Measurements from ENCODE around the gene ARMC10. TPM values are rescaled to one million over a fixed set of nuclear protein-coding genes. Genes with fewer than 3 reads are reported as not detected.

The ARMC10 gene
- total RNA-seq, 1 experiment from 2014 or later: 23.3 TPM

DNA sequence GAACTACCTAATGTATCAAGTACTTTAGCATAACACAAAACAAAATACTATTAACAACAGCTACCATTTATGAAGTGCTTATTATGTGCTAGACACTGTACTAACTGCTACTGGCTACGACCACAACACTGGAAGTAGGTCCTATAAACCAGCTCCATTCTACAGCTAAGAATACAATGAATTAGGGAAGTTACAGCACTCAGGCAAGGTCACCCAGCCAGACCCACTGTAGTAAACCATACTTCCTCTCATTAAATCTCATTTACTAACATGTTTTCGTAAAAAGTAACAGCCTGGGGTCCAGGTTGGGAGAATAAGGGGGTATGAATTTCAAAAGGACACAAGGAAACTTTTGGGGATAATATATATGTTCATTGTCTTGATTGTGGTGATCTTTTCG is 48.6 kb downstream of the ARMC10 start:
- BruUV-seq (replicated peaks): no TSS peak
- intact Hi-C loops (cut with micrococcal nuclease): no loop called here
- CTCF ChIA-PET: no interaction called here

DNA sequence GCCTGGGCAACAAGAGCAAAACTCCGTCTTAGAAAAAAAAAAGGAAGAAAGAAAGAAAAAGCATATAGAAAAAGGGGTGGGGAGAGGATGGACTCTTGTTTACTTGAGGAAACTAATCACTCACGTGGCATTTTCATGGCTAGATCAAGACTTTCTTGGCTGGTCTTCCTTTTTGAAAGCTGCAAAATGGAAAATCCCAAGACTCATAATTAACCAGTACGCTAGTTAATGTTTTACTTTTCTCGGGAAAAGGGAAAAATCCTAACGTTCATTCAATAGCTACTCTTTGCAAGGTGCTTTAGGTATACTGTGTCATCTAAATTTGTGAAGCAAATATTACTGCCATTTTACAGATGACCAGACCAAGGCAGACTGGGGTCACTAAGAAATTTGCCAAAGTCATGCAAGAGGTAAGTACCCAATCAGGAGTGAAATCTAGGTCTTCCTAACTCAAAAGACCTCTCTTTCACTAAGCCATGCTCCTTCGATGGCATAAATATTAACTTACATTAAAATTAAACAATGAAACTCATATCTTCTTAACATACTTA is 49.6 kb downstream of the ARMC10 start:
- no peak overlapping the region for H3K4me3 ChIP-seq (ENCODE audit: low read length)
- intact Hi-C loops (cut with micrococcal nuclease): no loop called here
- ChIA-PET POLR2A (ENCODE audit: unreplicated experiment) (no interaction called here), CTCF (no interaction called here)
- H3K9me2 ChIP-seq (replicated peaks; ENCODE audit: low read length): no peaks in the 10 kb centered on the region
- DNase-seq (no peak), ATAC-seq (no peak)
- H3K9me3 ChIP-seq (ENCODE audit: low read length): no peaks in the 10 kb centered on the region
- H4K20me1 ChIP-seq (ENCODE audit: low read length): no peaks in the 10 kb centered on the region
- peaks cover 18% of the 10 kb centered on the region for H3K36me3 ChIP-seq (ENCODE audit: low read depth, low read length)
- H3K27me3 ChIP-seq (ENCODE audit: low read length): no peaks in the 10 kb centered on the region
- H3F3A ChIP-seq (ENCODE audit: low read length, unreplicated experiment): no peaks in the 10 kb centered on the region
- no peak overlapping the region for H3K9ac ChIP-seq (ENCODE audit: low read length)
- no peaks in the 10 kb centered on the region; the same call in 1 of the 2 replicates for H3K4me1 ChIP-seq (ENCODE audit: insufficient read depth, low read length)
- no TSS peak for BruUV-seq (replicated peaks)
- no peaks in the 10 kb centered on the region for H3K79me2 ChIP-seq (ENCODE audit: low read length)
- H3K27ac ChIP-seq (ENCODE audit: low read length): no peak overlapping the region
- H2AFZ ChIP-seq (ENCODE audit: low read length): no peak overlapping the region
- no peak overlapping the region for H3K4me2 ChIP-seq (ENCODE audit: low read length)
- TF ChIP-seq EZH2phosphoT487 (IDR thresholded peaks at IDR 0.05; ENCODE audit: borderline replicate concordance, low read length) (no peak), EZH2 (IDR thresholded peaks at IDR 0.05; ENCODE audit: low read length, unreplicated experiment) (no peak)
- TF ChIP-seq, protein P1, sequence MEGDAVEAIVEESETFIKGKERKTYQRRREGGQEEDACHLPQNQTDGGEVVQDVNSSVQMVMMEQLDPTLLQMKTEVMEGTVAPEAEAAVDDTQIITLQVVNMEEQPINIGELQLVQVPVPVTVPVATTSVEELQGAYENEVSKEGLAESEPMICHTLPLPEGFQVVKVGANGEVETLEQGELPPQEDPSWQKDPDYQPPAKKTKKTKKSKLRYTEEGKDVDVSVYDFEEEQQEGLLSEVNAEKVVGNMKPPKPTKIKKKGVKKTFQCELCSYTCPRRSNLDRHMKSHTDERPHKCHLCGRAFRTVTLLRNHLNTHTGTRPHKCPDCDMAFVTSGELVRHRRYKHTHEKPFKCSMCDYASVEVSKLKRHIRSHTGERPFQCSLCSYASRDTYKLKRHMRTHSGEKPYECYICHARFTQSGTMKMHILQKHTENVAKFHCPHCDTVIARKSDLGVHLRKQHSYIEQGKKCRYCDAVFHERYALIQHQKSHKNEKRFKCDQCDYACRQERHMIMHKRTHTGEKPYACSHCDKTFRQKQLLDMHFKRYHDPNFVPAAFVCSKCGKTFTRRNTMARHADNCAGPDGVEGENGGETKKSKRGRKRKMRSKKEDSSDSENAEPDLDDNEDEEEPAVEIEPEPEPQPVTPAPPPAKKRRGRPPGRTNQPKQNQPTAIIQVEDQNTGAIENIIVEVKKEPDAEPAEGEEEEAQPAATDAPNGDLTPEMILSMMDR (conservative IDR thresholded peaks at IDR 0.05; ENCODE audit: low read depth, low read length): no peak

More for the DNA sequence above, 48.6 kb downstream of the ARMC10 start:
- no peak overlapping the region for H3K9ac ChIP-seq (ENCODE audit: low read length)
- peaks cover 20% of the 10 kb centered on the region for H3K36me3 ChIP-seq (ENCODE audit: low read depth, low read length)
- no peak overlapping the region for H3K27ac ChIP-seq (ENCODE audit: low read length)
- no peaks in the 10 kb centered on the region for H3K9me2 ChIP-seq (replicated peaks; ENCODE audit: low read length)
- TF ChIP-seq EZH2 (IDR thresholded peaks at IDR 0.05; ENCODE audit: low read length, unreplicated experiment): no peak
- TF ChIP-seq EZH2phosphoT487 (IDR thresholded peaks at IDR 0.05; ENCODE audit: borderline replicate concordance, low read length): no peak
- TF ChIP-seq, protein P1 (conservative IDR thresholded peaks at IDR 0.05; ENCODE audit: low read depth, low read length): no peak
- no peaks in the 10 kb centered on the region for H4K20me1 ChIP-seq (ENCODE audit: low read length)
- no peak overlapping the region for H3K4me3 ChIP-seq (ENCODE audit: low read length)
- H3K4me2 ChIP-seq (ENCODE audit: low read length): no peak overlapping the region
- DNase-seq: no peak
- H3K9me3 ChIP-seq (ENCODE audit: low read length): no peaks in the 10 kb centered on the region
- POLR2A ChIA-PET (ENCODE audit: unreplicated experiment): no interaction called here
- no peaks in the 10 kb centered on the region for H3F3A ChIP-seq (ENCODE audit: low read length, unreplicated experiment)
- H3K79me2 ChIP-seq (ENCODE audit: low read length): no peaks in the 10 kb centered on the region
- no peaks in the 10 kb centered on the region for H3K27me3 ChIP-seq (ENCODE audit: low read length)
- ATAC-seq: no peak
- H2AFZ ChIP-seq (ENCODE audit: low read length): no peak overlapping the region
- no peaks in the 10 kb centered on the region; the same call in 1 of the 2 replicates for H3K4me1 ChIP-seq (ENCODE audit: insufficient read depth, low read length)

DNA sequence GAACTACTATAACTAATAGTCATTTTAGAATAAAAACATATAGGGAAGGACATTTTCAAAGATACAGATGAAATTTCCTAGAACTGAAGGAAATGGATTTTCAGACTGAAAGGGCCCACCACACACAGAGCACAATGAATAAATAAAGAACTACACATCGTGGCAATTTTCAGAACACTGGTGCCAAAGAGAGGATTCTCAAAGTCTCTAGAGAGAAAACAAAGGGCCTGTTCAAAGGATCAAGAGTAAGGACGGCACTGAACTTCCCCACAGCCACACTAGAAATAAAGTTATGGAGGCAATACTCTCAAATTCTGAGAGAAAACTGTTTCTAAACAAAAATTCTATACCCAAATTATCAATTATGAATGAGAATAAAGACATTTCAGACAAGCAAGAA is 52.1 kb downstream of the ARMC10 start:
- Histone ChIP-seq H3K4me2 (ENCODE audit: low read length) (no peak overlapping the region), H3K9me3 (ENCODE audit: low read length) (no peaks in the 10 kb centered on the region), H3K27me3 (ENCODE audit: low read length) (no peaks in the 10 kb centered on the region), H3K4me1 (ENCODE audit: insufficient read depth, low read length) (peaks cover 8% of the 10 kb centered on the region), H2AFZ (ENCODE audit: low read length) (no peak overlapping the region), H4K20me1 (ENCODE audit: low read length) (no peaks in the 10 kb centered on the region), H3K79me2 (ENCODE audit: low read length) (0 out of 2 replicates have a peak, but pooled peaks cover 3% of the 10 kb centered on the region), H3K36me3 (ENCODE audit: low read depth, low read length) (peaks cover 10% of the 10 kb centered on the region), H3K27ac (ENCODE audit: low read length) (no peak overlapping the region), H3F3A (ENCODE audit: low read length, unreplicated experiment) (no peaks in the 10 kb centered on the region), H3K9ac (ENCODE audit: low read length) (no peak overlapping the region), H3K9me2 (replicated peaks; ENCODE audit: low read length) (no peaks in the 10 kb centered on the region), H3K4me3 (ENCODE audit: low read length) (no peak overlapping the region)
- DNase-seq (no peak), ATAC-seq (no peak)
- intact Hi-C loops (cut with micrococcal nuclease): no loop called here
- no peak for TF ChIP-seq EZH2 (IDR thresholded peaks at IDR 0.05; ENCODE audit: low read length, unreplicated experiment)
- TF ChIP-seq, protein P1 (conservative IDR thresholded peaks at IDR 0.05; ENCODE audit: low read depth, low read length): no peak
- no peak for TF ChIP-seq EZH2phosphoT487 (IDR thresholded peaks at IDR 0.05; ENCODE audit: borderline replicate concordance, low read length)
- ChIA-PET POLR2A (ENCODE audit: unreplicated experiment) (no interaction called here), CTCF (no interaction called here)
- no TSS peak for BruUV-seq (replicated peaks)
